OCI-LY1 (cell line): ENCODE data around the gene C13orf42.

Source experiments
- H2AFZ ChIP-seq: fragments of 200-600 bp; sonication (generic), shearing (Covaris generic); 2 replicates; pipeline ENCODE4 v1.6.0; 2014; ENCODE audit warnings: antibody characterized with exemption, mild to moderate bottlenecking, low read length
- H3F3A ChIP-seq: fragments of 200-600 bp; sonication (generic), shearing (Covaris generic); 2 replicates; pipeline ENCODE4 v1.6.0; 2014; ENCODE audit warnings: mild to moderate bottlenecking, antibody characterized with exemption, low read length, moderate library complexity; ENCODE audit not compliant: insufficient read depth
- H3K27ac ChIP-seq: fragments of 200-600 bp; sonication (generic); 2 replicates; pipeline ENCODE4 v1.5.1; 2014; ENCODE audit warnings: low read length, mixed run types, mild to moderate bottlenecking, low read depth; ENCODE audit not compliant: poor library complexity, severe bottlenecking
- H3K27me3 ChIP-seq: fragments of 200-600 bp; sonication (generic); 2 replicates; pipeline ENCODE4 v1.6.0; 2014; ENCODE audit warnings: antibody characterized with exemption, mild to moderate bottlenecking, low read length, moderate library complexity; ENCODE audit not compliant: insufficient read depth
- H3K36me3 ChIP-seq: fragments of 200-600 bp; sonication (generic); 2 replicates; pipeline ENCODE4 v1.6.1; 2014; ENCODE audit warnings: mild to moderate bottlenecking, antibody characterized with exemption, low read length, moderate library complexity, mixed read lengths; ENCODE audit not compliant: insufficient read depth
- H3K4me1 ChIP-seq: fragments of 200-600 bp; sonication (generic); 2 replicates; pipeline ENCODE4 v1.5.1; 2014; ENCODE audit warnings: mild to moderate bottlenecking, low read length, moderate library complexity; ENCODE audit not compliant: insufficient read depth, severe bottlenecking
- H3K4me2 ChIP-seq: fragments of 200-600 bp; sonication (generic), shearing (Covaris generic); 2 replicates; pipeline ENCODE4 v1.6.1; 2014; ENCODE audit warnings: low read length
- H3K4me3 ChIP-seq: fragments of 200-600 bp; sonication (generic); 2 replicates; pipeline ENCODE4 v1.5.1; 2014; ENCODE audit warnings: low read length, low read depth, mild to moderate bottlenecking, mixed read lengths; ENCODE audit not compliant: poor library complexity, severe bottlenecking
- H3K79me2 ChIP-seq: fragments of 200-600 bp; shearing (Covaris generic); 2 replicates; pipeline ENCODE4 v1.6.1; 2016; ENCODE audit warnings: mixed run types, low read length, mixed read lengths; ENCODE audit not compliant: insufficient read depth
- H3K9ac ChIP-seq: fragments of 200-600 bp; sonication (generic), shearing (Covaris generic); 2 replicates; pipeline ENCODE4 v1.6.1; 2014; ENCODE audit warnings: mild to moderate bottlenecking, low read length, mixed read lengths
- H3K9me2 ChIP-seq: fragments of 200-600 bp; sonication (generic), shearing (Covaris generic); 2 replicates; pipeline ENCODE4 v1.6.1; 2014; ENCODE audit warnings: low read depth, mild to moderate bottlenecking, low read length, mixed read lengths
- H3K9me3 ChIP-seq: fragments of 200-600 bp; shearing (Covaris generic); 2 replicates; pipeline ENCODE4 v1.6.1; 2014; ENCODE audit warnings: low read length, mixed read lengths
- H4K20me1 ChIP-seq: fragments of 200-600 bp; sonication (generic), shearing (Covaris generic); 2 replicates; pipeline ENCODE4 v1.6.0; 2016; ENCODE audit warnings: mild to moderate bottlenecking, low read length; ENCODE audit not compliant: insufficient read depth
- EZH2 ChIP-seq: fragments of 200-600 bp; sonication (generic), shearing (Covaris generic); IDR thresholded peaks from 2 replicates; pipeline ENCODE4 v1.8.0; 2017; ENCODE audit warnings: borderline replicate concordance, mixed run types, mild to moderate bottlenecking, antibody characterized with exemption, low read length, moderate library complexity, mixed read lengths
- TF ChIP-seq, protein P1 (sequence below): fragments of 200-600 bp; sonication (generic), shearing (Covaris generic); IDR thresholded peaks from 2 replicates; pipeline ENCODE4 v1.5.1; 2017; ENCODE audit warnings: mild to moderate bottlenecking, antibody characterized with exemption, low read length, moderate library complexity, mixed read lengths

Gene C13orf42

DNA sequence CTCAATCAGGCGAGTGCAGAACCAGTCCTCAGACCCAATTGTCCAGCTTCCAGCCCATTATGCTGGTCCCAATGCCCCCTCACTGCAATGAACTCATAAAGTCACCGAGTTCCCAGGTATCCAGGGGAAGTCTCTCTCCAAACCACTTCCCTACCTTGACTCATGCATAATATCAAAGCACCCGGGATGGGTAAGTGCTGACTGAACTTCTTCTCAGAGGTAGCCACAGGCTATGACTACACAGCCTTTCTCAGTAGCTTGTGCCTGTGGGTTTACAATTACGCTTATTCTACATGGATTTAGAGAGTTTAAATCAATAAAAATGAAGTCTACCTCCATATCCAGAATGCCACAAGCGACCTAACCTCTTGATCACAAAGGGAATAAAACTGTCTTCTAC is 1.7 kb upstream of the C13orf42 start:
- H2AFZ ChIP-seq: no peak overlapping the region
- no peaks in the 10 kb centered on the region for H3K9me3 ChIP-seq
- no peaks in the 10 kb centered on the region for H3F3A ChIP-seq
- 0 out of 2 replicates have a peak, but pooled peaks cover 4% of the 10 kb centered on the region for H3K27me3 ChIP-seq
- TF ChIP-seq EZH2: no peak
- TF ChIP-seq, protein P1, sequence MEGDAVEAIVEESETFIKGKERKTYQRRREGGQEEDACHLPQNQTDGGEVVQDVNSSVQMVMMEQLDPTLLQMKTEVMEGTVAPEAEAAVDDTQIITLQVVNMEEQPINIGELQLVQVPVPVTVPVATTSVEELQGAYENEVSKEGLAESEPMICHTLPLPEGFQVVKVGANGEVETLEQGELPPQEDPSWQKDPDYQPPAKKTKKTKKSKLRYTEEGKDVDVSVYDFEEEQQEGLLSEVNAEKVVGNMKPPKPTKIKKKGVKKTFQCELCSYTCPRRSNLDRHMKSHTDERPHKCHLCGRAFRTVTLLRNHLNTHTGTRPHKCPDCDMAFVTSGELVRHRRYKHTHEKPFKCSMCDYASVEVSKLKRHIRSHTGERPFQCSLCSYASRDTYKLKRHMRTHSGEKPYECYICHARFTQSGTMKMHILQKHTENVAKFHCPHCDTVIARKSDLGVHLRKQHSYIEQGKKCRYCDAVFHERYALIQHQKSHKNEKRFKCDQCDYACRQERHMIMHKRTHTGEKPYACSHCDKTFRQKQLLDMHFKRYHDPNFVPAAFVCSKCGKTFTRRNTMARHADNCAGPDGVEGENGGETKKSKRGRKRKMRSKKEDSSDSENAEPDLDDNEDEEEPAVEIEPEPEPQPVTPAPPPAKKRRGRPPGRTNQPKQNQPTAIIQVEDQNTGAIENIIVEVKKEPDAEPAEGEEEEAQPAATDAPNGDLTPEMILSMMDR: no peak
- H3K27ac ChIP-seq: no peak overlapping the region
- H3K9me2 ChIP-seq: no peaks in the 10 kb centered on the region
- H3K36me3 ChIP-seq: no peaks in the 10 kb centered on the region; the same call in 1 of the 2 replicates
- H3K4me3 ChIP-seq: no peak overlapping the region
- no peaks in the 10 kb centered on the region for H3K4me1 ChIP-seq
- no peak overlapping the region for H3K4me2 ChIP-seq
- no peaks in the 10 kb centered on the region for H4K20me1 ChIP-seq
- no peaks in the 10 kb centered on the region for H3K79me2 ChIP-seq
- no peak overlapping the region for H3K9ac ChIP-seq

DNA sequence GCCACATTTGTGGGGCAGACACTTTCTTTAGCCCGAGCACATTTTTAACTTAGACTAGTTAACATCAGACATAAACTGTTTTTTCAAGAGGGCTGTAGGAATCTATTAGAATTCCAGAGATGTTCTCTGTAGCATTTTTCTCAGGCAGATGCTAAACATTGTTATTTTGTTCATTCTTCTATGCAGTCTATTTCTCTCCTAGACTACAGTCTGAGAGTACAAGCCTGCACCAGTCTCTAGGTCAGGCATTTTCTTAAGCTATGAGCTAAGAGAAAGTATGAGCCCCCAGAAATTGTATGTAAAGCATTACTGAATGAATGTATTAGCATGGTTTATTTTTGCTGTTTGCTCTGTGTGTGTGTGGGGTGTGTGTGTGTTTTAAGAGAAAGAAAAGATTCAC is 923 bp upstream of the C13orf42 start:
- H3K9me3 ChIP-seq: no peaks in the 10 kb centered on the region
- H3K27me3 ChIP-seq: 0 out of 2 replicates have a peak, but pooled peaks cover 4% of the 10 kb centered on the region
- no peaks in the 10 kb centered on the region for H4K20me1 ChIP-seq
- H3K9me2 ChIP-seq: no peaks in the 10 kb centered on the region
- H3F3A ChIP-seq: no peaks in the 10 kb centered on the region
- no peaks in the 10 kb centered on the region for H3K36me3 ChIP-seq
- H3K27ac ChIP-seq: no peak overlapping the region
- no peak overlapping the region for H3K4me3 ChIP-seq
- TF ChIP-seq, protein P1: no peak
- TF ChIP-seq EZH2: no peak
- H3K9ac ChIP-seq: no peak overlapping the region
- H2AFZ ChIP-seq: no peak overlapping the region
- H3K4me1 ChIP-seq: no peaks in the 10 kb centered on the region
- H3K4me2 ChIP-seq: no peak overlapping the region
- no peaks in the 10 kb centered on the region for H3K79me2 ChIP-seq

DNA sequence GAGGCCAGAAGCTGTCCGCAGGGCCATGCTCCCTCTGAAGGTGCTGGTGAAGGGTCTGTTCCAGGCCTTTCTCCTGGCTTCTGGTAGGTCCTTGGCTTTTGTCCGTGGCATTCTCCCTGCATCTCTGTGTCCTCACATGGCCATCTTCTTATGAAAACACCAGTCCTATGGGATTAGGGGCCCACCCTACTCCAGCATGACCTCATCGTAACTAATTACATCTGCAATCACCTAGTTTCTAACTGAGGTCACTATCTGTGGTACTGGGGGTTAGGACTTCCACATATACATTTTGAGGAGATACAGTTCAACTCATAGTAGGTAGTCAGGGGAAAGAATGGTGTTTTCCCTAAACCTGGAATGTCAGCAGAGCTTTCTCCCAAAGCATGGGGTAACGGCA is 3.1 kb downstream of the C13orf42 start:
- Histone ChIP-seq H3K36me3 (no peaks in the 10 kb centered on the region), H3K79me2 (no peaks in the 10 kb centered on the region), H3K27ac (no peak overlapping the region), H3K9ac (no peak overlapping the region), H3K4me2 (no peak overlapping the region), H3K4me1 (no peaks in the 10 kb centered on the region), H4K20me1 (no peaks in the 10 kb centered on the region), H3F3A (no peaks in the 10 kb centered on the region), H3K9me3 (no peaks in the 10 kb centered on the region), H2AFZ (no peak overlapping the region), H3K27me3 (0 out of 2 replicates have a peak, but pooled peaks cover 4% of the 10 kb centered on the region), H3K4me3 (no peak overlapping the region), H3K9me2 (no peaks in the 10 kb centered on the region)
- TF ChIP-seq EZH2: no peak
- TF ChIP-seq, protein P1: no peak
